ENCODE results near the gene UBE2J2.

DNA sequence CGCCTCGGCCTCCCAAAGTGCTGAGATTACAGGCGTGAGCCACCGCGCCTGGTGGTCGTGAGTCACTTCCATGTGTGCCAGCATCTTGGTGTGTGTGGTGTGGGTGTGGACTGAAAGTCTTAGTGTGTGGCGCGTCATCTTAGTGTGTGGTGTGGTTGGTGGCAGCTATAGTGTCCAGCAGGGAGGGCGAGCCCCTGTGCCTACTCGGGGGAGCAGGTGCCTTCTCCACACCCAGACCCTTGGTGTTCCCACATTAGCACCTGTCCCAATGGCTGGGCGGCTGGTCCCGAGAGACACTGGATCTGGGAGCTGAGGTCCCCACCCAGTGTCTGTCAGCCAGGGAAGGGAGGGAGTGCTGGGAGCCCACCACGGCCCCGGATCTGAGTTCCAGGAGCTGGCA, 9.3 kb upstream of the UBE2J2 start:
- TF ChIP-seq, protein P1, sequence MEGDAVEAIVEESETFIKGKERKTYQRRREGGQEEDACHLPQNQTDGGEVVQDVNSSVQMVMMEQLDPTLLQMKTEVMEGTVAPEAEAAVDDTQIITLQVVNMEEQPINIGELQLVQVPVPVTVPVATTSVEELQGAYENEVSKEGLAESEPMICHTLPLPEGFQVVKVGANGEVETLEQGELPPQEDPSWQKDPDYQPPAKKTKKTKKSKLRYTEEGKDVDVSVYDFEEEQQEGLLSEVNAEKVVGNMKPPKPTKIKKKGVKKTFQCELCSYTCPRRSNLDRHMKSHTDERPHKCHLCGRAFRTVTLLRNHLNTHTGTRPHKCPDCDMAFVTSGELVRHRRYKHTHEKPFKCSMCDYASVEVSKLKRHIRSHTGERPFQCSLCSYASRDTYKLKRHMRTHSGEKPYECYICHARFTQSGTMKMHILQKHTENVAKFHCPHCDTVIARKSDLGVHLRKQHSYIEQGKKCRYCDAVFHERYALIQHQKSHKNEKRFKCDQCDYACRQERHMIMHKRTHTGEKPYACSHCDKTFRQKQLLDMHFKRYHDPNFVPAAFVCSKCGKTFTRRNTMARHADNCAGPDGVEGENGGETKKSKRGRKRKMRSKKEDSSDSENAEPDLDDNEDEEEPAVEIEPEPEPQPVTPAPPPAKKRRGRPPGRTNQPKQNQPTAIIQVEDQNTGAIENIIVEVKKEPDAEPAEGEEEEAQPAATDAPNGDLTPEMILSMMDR (IDR thresholded peaks at IDR 0.05) = no peak
- no peak for TF ChIP-seq POLR2A (IDR thresholded peaks at IDR 0.05)

Measured in body of pancreas (tissue), 4 donors.